Embryonic facial prominence (tissue), 1 donor: ENCODE data around the gene KDM2A.

Experiments
- DNase-seq: peaks from one replicate; pipeline ENCODE4 v3.0.0-alpha.2; 2016; ENCODE audit errors: extremely low spot score

The KDM2A gene

DNA sequence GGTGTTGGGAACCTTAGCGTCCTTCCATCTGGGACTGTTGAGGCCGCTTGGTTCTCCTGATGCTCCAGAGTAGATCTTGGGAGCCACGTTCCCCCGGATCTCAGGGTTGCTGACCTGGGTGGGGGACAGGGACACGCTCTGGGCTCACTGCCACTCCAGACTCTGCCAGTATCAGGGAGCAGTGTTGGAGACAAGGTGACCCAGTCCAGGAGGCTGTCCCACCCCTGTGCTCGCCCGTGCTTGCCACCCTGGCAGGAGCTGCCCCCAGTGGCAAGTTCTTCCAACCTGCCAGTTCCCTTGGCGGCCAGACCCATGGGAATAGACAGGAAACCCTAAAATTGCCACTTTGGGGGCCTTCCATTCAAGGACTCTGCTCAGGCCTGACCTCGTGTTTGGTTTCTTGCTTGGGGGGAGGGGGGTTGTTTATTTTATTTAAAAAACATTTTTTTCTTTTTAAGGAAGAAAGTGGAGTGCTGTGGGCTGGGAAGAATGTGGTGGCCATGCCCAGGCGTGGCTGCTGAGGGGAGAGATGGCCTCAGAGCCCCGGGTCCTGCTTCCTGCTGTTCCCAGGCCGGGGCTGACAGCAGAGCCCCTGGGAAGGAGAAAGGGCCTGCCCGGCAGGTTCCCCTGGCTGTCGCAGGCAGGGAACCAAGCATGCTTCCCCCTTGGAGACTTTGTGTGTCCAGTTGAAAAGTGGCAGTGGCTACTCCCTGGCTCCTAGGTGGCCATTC, 154.4 kb downstream of the KDM2A start:
- DNase-seq = no peak

- DNase-seq = no peak
These were observed 155.9 kb downstream of the KDM2A start for GRCh38 chr11:67274768-67275605.

- no peak for DNase-seq
These were observed 156.7 kb downstream of the KDM2A start for GRCh38 chr11:67275606-67276409.

GRCh38 chr11:67276781-67277230, 157.7 kb downstream of the KDM2A start:
- no peak for DNase-seq

DNA sequence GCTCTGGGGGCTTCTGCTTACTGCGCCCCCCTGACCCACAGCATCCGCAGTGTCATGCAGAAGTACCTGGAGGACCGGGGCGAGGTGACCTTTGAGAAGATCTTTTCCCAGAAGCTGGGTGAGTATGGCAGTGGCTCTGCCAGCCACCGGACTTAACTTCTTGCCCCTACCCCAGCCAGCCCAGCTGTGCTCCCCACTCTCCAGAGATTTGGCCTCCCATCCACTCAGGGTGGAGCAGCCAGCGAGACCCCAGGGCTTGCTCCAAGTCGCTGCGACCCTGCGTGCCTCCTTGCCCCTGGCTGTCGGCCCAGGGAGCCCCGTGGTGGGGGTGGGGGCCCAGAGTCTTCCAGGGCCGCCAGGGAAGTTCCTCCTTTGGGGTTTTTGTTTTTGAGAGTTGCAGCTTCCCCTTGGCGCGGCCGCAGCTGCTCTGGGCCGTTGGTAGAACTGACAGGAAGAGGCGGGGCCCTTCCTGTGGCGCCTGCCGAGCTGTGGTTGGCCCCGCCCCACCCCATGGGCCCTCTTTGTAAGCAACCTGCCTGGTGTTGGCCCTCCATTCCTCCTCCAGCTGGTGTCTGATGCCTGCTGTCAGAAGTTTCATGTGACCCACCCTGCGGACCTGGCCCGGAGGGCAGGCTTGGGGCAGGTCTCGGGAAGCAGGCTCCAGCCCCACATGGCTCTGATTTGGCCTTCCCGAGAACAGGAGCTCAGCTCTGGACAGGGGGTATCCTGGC, 158.3 kb downstream of the KDM2A start:
- no peak for DNase-seq

DNA sequence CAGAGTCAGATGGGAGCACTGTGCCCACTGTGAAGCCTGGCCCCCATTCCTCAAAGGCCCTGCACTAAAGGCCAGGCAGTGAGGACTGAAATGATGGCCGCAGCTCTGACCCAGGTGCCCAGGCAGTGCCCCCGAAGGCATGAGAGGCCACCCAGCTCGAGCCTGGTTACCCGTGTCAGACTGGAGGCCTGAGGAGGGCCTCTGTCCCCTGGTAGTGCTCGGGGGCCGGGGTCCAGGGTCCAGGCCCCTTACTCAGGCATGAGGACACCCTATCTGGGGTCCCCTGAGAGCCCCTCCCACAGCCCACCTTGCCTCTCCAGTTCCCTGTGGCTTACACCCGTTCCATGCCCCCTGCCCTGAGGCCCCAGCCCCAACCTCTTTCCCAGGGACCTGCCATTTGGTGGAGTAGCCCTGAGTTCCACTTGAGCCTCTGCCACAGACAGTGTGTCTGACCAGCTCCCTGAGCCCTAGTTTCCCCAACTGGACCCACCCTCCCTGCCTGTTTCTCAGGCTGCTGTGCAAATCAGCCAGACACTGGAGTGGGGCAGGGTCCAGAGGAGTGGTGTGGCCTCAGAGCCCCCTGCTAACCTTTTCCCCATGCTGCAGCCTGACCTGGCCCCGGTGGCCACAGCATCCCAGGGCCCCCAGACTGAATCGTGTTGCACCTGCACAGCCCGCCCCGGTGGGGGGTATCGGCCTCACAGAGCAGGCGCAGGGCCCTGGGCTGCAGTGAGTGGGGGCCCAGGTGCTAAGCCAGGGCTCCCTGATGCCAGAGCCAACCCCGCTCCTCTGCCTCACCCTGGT, 159.3 kb downstream of the KDM2A start:
- no peak for DNase-seq

DNA sequence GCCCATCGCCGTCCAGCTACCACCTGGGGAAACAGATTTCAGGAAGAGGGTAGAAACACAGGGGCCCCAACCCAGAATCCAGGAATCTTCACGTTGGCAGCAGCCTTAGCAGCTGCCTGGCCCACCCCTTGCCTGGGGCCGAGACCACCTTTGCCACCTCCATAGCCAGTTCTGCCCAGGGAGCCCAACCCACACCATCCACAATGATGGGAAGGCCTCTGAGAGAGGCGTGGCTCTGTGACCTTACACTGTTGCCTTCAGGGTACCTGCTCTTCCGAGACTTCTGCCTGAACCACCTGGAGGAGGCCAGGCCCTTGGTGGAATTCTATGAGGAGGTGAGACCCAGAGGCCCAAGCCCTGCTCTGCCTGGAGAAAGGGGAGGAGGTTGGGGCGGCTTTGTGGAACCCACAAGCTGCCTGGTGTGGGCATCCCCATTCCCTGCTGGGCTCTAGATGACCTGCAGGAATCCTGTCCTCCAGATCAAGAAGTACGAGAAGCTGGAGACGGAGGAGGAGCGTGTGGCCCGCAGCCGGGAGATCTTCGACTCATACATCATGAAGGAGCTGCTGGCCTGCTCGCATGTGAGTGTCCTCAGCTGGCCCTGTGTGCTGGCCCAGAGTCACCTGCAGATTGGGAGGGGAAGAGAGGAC, 160.0 kb downstream of the KDM2A start:
- DNase-seq = no peak

GRCh38 chr11:67279589-67280340, 160.7 kb downstream of the KDM2A start:
- DNase-seq = no peak

DNA sequence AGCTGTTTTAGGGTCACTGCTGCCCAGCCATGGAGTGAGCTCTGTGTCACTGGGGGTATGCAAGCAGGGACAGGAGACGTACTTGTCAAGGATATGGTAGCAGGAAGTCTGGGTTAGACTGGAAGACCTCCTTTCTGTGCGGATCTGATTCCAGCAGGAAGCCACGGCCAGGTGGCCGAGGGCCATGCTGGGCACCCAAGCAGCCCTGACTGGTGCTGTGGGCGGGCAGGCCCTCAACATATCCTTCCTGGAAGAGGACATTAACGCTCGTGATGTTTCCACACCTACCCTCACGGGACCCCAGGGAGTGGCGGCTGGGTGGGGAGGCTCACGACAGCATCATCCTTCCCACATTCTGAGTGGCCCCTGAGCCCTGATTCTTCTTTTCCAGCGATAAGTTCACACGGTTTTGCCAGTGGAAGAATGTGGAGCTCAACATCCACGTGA, 161.3 kb downstream of the KDM2A start:
- DNase-seq = no peak

DNA sequence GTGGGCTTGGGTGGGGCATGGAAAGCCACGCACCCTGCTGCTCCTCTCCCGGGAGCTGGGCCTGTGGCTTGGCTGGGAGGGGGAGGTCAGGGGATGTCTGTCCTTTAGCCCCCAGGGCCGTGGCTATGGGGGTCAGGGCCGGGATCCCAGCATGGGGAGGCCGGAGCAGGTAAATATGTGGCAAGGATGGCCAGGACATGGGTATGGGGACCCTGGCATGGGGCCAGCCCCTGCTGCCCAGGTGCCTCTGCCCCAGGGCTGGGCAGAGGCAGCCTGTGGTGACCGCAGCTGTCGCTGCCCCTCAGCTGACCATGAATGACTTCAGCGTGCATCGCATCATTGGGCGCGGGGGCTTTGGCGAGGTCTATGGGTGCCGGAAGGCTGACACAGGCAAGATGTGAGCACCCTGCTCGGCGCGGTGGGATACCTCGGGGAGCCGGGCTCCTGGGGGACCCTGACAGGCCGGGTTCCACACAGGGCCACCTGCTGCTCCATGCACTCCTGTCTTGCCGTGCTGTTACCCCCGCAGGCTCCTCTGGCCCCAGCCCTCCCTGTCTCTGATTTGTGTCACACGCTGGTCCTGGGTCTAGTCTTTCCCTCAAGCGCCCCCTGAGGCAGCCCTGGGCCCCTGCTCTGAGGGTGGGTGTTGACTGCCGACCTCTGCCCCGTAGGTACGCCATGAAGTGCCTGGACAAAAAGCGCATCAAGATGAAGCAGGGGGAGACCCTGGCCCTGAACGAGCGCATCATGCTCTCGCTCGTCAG, 161.9 kb downstream of the KDM2A start:
- DNase-seq = no peak

DNA sequence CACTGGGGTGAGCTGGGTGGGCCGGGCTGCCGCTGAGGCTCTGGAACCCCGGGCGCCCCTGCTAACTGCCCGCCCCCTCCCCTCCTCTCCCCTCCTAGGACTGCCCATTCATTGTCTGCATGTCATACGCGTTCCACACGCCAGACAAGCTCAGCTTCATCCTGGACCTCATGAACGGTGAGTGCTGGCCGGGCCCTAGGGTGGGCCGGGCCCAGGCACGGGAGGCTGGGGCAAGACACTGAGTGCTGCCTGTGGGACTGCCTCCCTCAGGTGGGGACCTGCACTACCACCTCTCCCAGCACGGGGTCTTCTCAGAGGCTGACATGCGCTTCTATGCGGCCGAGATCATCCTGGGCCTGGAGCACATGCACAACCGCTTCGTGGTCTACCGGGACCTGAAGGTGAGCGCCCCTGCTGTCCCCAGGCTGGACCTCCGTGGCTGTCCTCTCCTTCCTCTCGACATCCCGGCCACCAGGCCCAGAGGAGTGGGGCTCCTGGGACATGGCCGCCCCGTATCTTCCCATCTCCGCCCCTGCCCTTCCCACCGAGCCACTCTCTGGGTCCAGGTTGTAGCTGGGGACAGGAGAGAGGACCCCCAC, 162.6 kb downstream of the KDM2A start:
- no peak for DNase-seq

- no peak for DNase-seq
These were observed 163.3 kb downstream of the KDM2A start for GRCh38 chr11:67282155-67282875.

DNA sequence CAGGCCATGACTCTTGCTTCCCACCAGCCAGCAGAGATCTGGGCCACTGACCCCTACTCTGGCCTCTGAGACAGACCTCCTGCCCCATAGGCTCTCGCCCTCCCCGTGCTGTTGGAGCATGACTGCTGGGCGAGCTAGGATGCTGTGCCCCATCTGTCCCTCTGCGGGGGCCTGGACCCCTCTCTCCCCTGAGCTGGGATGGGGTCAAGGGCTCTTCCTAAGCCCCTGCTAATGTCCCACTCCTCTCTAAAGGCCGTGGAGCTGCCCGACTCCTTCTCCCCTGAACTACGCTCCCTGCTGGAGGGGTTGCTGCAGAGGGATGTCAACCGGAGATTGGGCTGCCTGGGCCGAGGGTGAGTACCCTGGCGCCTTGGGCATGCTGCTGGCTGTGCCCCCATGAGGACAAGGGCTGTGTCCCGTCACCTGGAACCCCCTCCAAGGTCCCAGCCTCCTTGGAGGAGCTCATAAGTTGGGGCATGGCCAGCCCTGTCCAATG, 163.9 kb downstream of the KDM2A start:
- no peak for DNase-seq

DNA sequence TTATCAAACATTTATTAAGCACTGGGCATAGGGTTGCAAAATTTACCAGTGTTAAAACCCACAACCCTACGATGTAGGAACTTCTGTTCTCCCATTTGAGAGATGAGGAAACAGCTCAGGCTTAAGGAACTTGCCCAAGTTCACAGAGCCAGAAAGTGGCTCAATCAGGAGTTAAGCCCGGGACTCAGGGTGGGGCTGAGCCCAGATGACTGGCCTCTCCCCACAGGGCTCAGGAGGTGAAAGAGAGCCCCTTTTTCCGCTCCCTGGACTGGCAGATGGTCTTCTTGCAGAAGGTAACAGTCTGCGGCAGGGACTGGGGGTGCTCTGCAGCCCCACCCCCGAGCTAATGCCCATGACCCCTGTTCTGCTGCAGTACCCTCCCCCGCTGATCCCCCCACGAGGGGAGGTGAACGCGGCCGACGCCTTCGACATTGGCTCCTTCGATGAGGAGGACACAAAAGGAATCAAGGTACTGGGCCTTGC, 164.5 kb downstream of the KDM2A start:
- no peak for DNase-seq

DNA sequence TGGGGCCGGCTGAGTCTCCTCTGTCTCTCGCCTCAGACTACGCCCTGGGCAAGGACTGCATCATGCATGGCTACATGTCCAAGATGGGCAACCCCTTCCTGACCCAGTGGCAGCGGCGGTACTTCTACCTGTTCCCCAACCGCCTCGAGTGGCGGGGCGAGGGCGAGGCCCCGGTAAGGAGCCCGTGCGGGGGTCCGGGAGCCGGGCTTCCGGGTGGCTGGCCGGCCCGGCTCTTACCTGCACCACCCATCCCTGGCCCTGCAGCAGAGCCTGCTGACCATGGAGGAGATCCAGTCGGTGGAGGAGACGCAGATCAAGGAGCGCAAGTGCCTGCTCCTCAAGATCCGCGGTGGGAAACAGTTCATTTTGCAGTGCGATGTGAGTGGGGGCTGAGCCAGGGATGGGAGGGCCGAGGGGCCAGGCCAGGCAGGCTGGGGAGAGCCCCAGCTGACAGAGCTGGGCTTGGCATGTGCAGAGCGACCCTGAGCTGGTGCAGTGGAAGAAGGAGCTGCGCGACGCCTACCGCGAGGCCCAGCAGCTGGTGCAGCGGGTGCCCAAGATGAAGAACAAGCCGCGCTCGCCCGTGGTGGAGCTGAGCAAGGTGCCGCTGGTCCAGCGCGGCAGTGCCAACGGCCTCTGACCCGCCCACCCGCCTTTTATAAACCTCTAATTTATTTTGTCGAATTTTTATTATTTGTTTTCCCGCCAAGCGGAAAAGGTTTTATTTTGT, 165.9 kb downstream of the KDM2A start:
- DNase-seq = no peak
